H1 (cell line): ENCODE results near the gene PIANP. TPM values are rescaled to one million over a fixed set of nuclear protein-coding genes. Genes with fewer than 3 reads are reported as not detected.

Source experiments
- BACH1 ChIP-seq: IDR thresholded peaks from 2 replicates; pipeline ENCODE4 v1.6.1; 2012; ENCODE audit warnings: low read length, improper control_type of control experiment
- BCL11A ChIP-seq, 2 experiments: IDR thresholded peaks; one replicate each; pipeline ENCODE4 v1.6.1; 2011; ENCODE audit warnings: low read depth in 2 of 2, low read length in 2 of 2, mild to moderate bottlenecking in 2 of 2
- EZH2 ChIP-seq: fragments of 200-600 bp; sonication (generic); IDR thresholded peaks from 2 replicates; pipeline ENCODE4 v1.7.1; 2012; ENCODE audit warnings: low read depth, mild to moderate bottlenecking, moderate library complexity, low read length, inconsistent platforms; ENCODE audit not compliant: severe bottlenecking
- FOSL1 ChIP-seq: IDR thresholded peaks from 2 replicates; pipeline ENCODE4 v1.6.1; 2011; ENCODE audit warnings: mild to moderate bottlenecking, low read depth, low read length, moderate library complexity; ENCODE audit not compliant: insufficient read depth
- HDAC2 ChIP-seq, 2 experiments: fragments of 300-600 bp in 1 of 2; sonication (generic) in 1 of 2; IDR thresholded peaks; 2 replicates each; pipeline ENCODE4 v1.6.1; 2011 to 2012; ENCODE audit warnings: low read depth in 2 of 2, low read length in 2 of 2, mild to moderate bottlenecking in 2 of 2, moderate library complexity in 2 of 2, borderline replicate concordance in 1 of 2, inconsistent platforms in 1 of 2
- HDAC6 ChIP-seq: IDR thresholded peaks from one replicate; pipeline ENCODE4 v1.7.1; 2012; ENCODE audit warnings: low read depth, mild to moderate bottlenecking, inconsistent platforms, low read length, moderate library complexity
- POLR2A ChIP-seq, 2 experiments: IDR thresholded peaks; 1 replicate in 1 of 2; 2 replicates in 1 of 2; pipeline ENCODE4 v1.6.1; 2011; ENCODE audit warnings: low read depth in 2 of 2, low read length in 2 of 2, mild to moderate bottlenecking in 2 of 2; ENCODE audit errors: control extremely low read depth in 1 of 2
- POLR2AphosphoS5 ChIP-seq: IDR thresholded peaks from 2 replicates; pipeline ENCODE4 v1.6.1; 2011; ENCODE audit warnings: low read depth, low read length
- RAD21 ChIP-seq, 2 experiments: IDR thresholded peaks in 1 of 2; conservative IDR thresholded peaks in 1 of 2; 2 replicates each; pipeline ENCODE4 v1.6.1; 2011; ENCODE audit warnings: low read depth in 2 of 2, low read length in 2 of 2, improper control_type of control experiment in 1 of 2, inconsistent platforms in 1 of 2, mild to moderate bottlenecking in 1 of 2, moderate library complexity in 1 of 2
- RBBP5 ChIP-seq: IDR thresholded peaks from 2 replicates; pipeline ENCODE4 v1.7.1; 2012; ENCODE audit warnings: low read depth, mild to moderate bottlenecking, inconsistent platforms, low read length, moderate library complexity, borderline replicate concordance
- RXRA ChIP-seq: IDR thresholded peaks from 2 replicates; pipeline ENCODE4 v1.6.1; 2011; ENCODE audit warnings: low read depth, mild to moderate bottlenecking, low read length, moderate library complexity; ENCODE audit not compliant: insufficient read depth
- SP2 ChIP-seq: IDR thresholded peaks from 2 replicates; pipeline ENCODE4 v1.6.1; 2012; ENCODE audit warnings: mild to moderate bottlenecking, low read length, inconsistent platforms
- SP4 ChIP-seq: IDR thresholded peaks from 2 replicates; pipeline ENCODE4 v1.6.1; 2012; ENCODE audit warnings: low read length, inconsistent platforms
- TAF1 ChIP-seq: IDR thresholded peaks from 2 replicates; pipeline ENCODE4 v1.6.1; 2011; ENCODE audit warnings: mild to moderate bottlenecking, low read depth, low read length
- TAF7 ChIP-seq: optimal IDR thresholded peaks from 2 replicates; pipeline ENCODE3; 2011; ENCODE audit warnings: low read depth, mild to moderate bottlenecking, inconsistent platforms, low read length, moderate library complexity, borderline replicate concordance
- polyA plus RNA-seq, 7 experiments: library from polyadenylated mRNA; depleted of rRNA in 3 of 7; stranded (reverse) in 5 of 7; unstranded in 2 of 7; fragments of >200 nt in 5 of 7; fragments of 200-250 nt in 2 of 7; gene quantifications; 1 replicate in 5 of 7; 2 replicates in 1 of 7; 4 replicates in 1 of 7; pipeline versions ENCODE4 v1.2.1 to v1.2.3, GENCODE V29; 2011 to 2013; ENCODE audit warnings: missing spikeins in 2 of 7, mixed read lengths in 2 of 7
- total RNA-seq: library from RNA; stranded (reverse); fragmentation: NEBNext Ultra II Directional; extraction: Animal tissue kit (Norgen Biotek cat#: 25700); gene quantifications from 2 replicates; pipeline ENCODE4 v1.2.1, GENCODE V29; 2021
- TF ChIP-seq, protein P1 (sequence below): IDR thresholded peaks from 2 replicates; pipeline ENCODE4 v1.6.1; 2011; ENCODE audit warnings: low read depth, mild to moderate bottlenecking, low read length; ENCODE audit not compliant: insufficient read depth
- TF ChIP-seq, protein P2 (sequence below): IDR thresholded peaks from 2 replicates; pipeline ENCODE4 v1.6.1; 2012; ENCODE audit warnings: low read length, inconsistent platforms

Gene PIANP
- total and polyA plus RNA-seq, 2 of the 8 experiments (the other 6 are each of a cell fraction or from before 2014, with no cell fraction given): 6.3 to 9.8 TPM

DNA sequence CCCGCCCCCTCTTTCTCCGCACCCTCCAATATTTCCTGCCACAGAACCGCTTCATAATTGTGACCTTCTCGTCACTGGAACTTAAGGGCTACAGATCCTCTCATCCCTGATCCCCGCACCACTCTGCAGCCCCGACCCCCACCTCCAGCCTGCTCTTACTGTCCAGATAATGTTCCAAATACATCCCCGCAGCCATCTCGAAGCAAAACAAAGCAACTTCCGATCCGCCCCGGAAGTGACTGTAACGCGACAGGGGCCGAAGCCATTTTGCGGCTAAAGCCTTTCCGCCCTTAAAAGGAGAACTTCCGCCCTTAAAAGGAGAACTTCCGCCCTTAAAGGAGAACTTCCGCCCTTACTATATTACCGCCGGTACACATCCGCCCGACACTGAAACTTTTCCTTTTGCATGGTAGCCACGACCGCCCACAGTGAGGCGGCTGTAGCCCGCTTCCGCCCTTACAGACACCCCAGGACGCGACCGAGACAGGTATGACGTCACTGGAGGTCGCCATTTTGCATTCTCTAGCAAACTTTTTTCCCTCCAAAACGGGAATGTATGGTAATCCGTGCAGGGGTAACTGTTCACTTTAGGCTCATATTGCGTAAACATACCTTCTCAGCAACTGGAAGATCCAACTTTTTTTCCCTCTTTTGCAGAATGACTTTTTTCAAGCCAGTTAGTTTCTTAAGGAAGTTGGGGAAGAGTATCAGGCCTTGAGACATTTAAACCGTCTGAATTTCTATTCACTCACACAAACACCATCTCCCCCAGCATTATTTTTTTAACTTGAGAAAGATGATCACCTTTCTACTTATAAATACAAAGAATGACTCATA, 37.5 kb downstream of the PIANP start, which contains the start of gene ING4 (continued):
- TF ChIP-seq BCL11A (IDR thresholded peaks at IDR 0.05; ENCODE audit: low read depth in 2 of 2, low read length in 2 of 2) (no peak), SP4 (peak; percentile 78; the same call in 1 of the 2 replicates), TAF7 (peak; percentile 63), FOSL1 (no peak), TAF1 (peak; percentile 68; the same call in 1 of the 2 replicates), RBBP5 (no peak), POLR2AphosphoS5 (peak; percentile 48; the same call in 1 of the 2 replicates), RXRA (no peak), HDAC2 (IDR thresholded peaks at IDR 0.05; ENCODE audit: borderline replicate concordance in 1 of 2, low read depth in 2 of 2, low read length in 2 of 2) (no peak), RAD21 (IDR thresholded peaks at IDR 0.05 in 1 of 2, conservative IDR thresholded peaks at IDR 0.05 in 1 of 2; ENCODE audit: low read depth in 2 of 2, low read length in 2 of 2) (no peak), BACH1 (no peak), SP2 (no peak), HDAC6 (no peak), POLR2A (IDR thresholded peaks at IDR 0.05; ENCODE audit: control extremely low read depth in 1 of 2, low read depth in 2 of 2, low read length in 2 of 2) (peak in 1 of 2 experiments; percentile 73; a peak in 2 of 3 replicates), EZH2 (no peak)
- TF ChIP-seq, protein P1, sequence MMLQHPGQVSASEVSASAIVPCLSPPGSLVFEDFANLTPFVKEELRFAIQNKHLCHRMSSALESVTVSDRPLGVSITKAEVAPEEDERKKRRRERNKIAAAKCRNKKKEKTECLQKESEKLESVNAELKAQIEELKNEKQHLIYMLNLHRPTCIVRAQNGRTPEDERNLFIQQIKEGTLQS: 0 out of 2 replicates have a peak, but pooled peaks have one; percentile 48
- TF ChIP-seq, protein P2, sequence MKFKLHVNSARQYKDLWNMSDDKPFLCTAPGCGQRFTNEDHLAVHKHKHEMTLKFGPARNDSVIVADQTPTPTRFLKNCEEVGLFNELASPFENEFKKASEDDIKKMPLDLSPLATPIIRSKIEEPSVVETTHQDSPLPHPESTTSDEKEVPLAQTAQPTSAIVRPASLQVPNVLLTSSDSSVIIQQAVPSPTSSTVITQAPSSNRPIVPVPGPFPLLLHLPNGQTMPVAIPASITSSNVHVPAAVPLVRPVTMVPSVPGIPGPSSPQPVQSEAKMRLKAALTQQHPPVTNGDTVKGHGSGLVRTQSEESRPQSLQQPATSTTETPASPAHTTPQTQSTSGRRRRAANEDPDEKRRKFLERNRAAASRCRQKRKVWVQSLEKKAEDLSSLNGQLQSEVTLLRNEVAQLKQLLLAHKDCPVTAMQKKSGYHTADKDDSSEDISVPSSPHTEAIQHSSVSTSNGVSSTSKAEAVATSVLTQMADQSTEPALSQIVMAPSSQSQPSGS: peak; percentile 96
